ENCODE results near the gene RHBDF1. TPM values are rescaled to one million over a fixed set of nuclear protein-coding genes. Genes with fewer than 3 reads are reported as not detected.
"Not testable (repeated sequence)": the region's sequence is repeated elsewhere in the genome, so short reads cannot be mapped to it uniquely, and the experiment has no call there.

Gene RHBDF1
- total RNA-seq, 1 donor = 66.8 TPM

- no peak for TF ChIP-seq CTCF (IDR thresholded peaks at IDR 0.05; ENCODE audit: insufficient read depth, low read length)
- no peak overlapping the region for H3K4me3 ChIP-seq (ENCODE audit: low read depth, low read length)
- no peak for DNase-seq (ENCODE audit: low read depth)
Measured at GRCh38 chr16:41439-42068, 30.9 kb downstream of the RHBDF1 start.

- H3K4me3 ChIP-seq (ENCODE audit: low read depth, low read length) = no peak overlapping the region
- no peak for TF ChIP-seq CTCF (IDR thresholded peaks at IDR 0.05; ENCODE audit: insufficient read depth, low read length)
- no peak for DNase-seq (ENCODE audit: low read depth)
Measured at GRCh38 chr16:38941-39892, 33.2 kb downstream of the RHBDF1 start.

GRCh38 chr16:38206-38605 lies 34.2 kb downstream of the RHBDF1 start:
- not testable (repeated sequence) for DNase-seq (ENCODE audit: low read depth); H3K4me3 ChIP-seq (ENCODE audit: low read depth, low read length)

GRCh38 chr16:37511-37910 lies 34.9 kb downstream of the RHBDF1 start:
- TF ChIP-seq CTCF (IDR thresholded peaks at IDR 0.05; ENCODE audit: insufficient read depth, low read length) = no peak
- H3K4me3 ChIP-seq (ENCODE audit: low read depth, low read length) = no peak overlapping the region
- no peak for DNase-seq (ENCODE audit: low read depth)

- no peak for TF ChIP-seq CTCF (IDR thresholded peaks at IDR 0.05; ENCODE audit: insufficient read depth, low read length)
- no peak for DNase-seq (ENCODE audit: low read depth)
Measured at GRCh38 chr16:36336-36984, 36.0 kb downstream of the RHBDF1 start.

GRCh38 chr16:35678-36305 lies 36.6 kb downstream of the RHBDF1 start:
- no peak overlapping the region for H3K4me3 ChIP-seq (ENCODE audit: low read depth, low read length)
- no peak for TF ChIP-seq CTCF (IDR thresholded peaks at IDR 0.05; ENCODE audit: insufficient read depth, low read length)
- DNase-seq (ENCODE audit: low read depth) = no peak

More at GRCh38 chr16:36336-36984, 36.0 kb downstream of the RHBDF1 start:
- no peak overlapping the region for H3K4me3 ChIP-seq (ENCODE audit: low read depth, low read length)

All from fibroblast of the aortic adventitia (primary cell).